GM21825 (cell line): Measurements from ENCODE around the gene GPR142.
"Not testable (repeated sequence)": the region's sequence is repeated elsewhere in the genome, so short reads cannot be mapped to it uniquely, and the experiment has no call there.

ENCODE experiments used
- ATAC-seq: cut with Tn5 transposase; IDR thresholded peaks from one replicate; pipeline ENCODE4 v1.9.1; 2021; ENCODE audit warnings: mild to moderate bottlenecking, moderate library complexity; ENCODE audit not compliant: unreplicated experiment

The GPR142 gene

GRCh38 chr17:74390680-74391653, 23.7 kb downstream of the GPR142 start:
- no peak for ATAC-seq

GRCh38 chr17:74391771-74392170, 24.5 kb downstream of the GPR142 start:
- ATAC-seq, result no peak

- no peak for ATAC-seq
Measured at GRCh38 chr17:74392848-74393247, 25.5 kb downstream of the GPR142 start.

GRCh38 chr17:74393346-74393942, 26.1 kb downstream of the GPR142 start:
- ATAC-seq, result no peak

- no peak for ATAC-seq
Measured at GRCh38 chr17:74394275-74394950, 27.1 kb downstream of the GPR142 start.

GRCh38 chr17:74394977-74395376, 27.7 kb downstream of the GPR142 start:
- ATAC-seq, result no peak

- ATAC-seq, result no peak
Measured at GRCh38 chr17:74396567-74396966, 29.3 kb downstream of the GPR142 start.

GRCh38 chr17:74402048-74402447, 34.7 kb downstream of the GPR142 start:
- ATAC-seq, result no peak

GRCh38 chr17:74403512-74404137, 36.3 kb downstream of the GPR142 start:
- no peak for ATAC-seq

- ATAC-seq, result no peak
Measured at GRCh38 chr17:74404218-74404617, 36.9 kb downstream of the GPR142 start.

GRCh38 chr17:74404789-74405188, 37.5 kb downstream of the GPR142 start:
- no peak for ATAC-seq

- not testable (repeated sequence) for ATAC-seq
Measured at GRCh38 chr17:74405311-74405710, 38.0 kb downstream of the GPR142 start.

- no peak for ATAC-seq
Measured at GRCh38 chr17:74407384-74407783, 40.1 kb downstream of the GPR142 start.

- ATAC-seq, result no peak
Measured at GRCh38 chr17:74408262-74408661, 41.0 kb downstream of the GPR142 start.

- no peak for ATAC-seq
Measured at GRCh38 chr17:74408815-74409214, 41.5 kb downstream of the GPR142 start.

- ATAC-seq, result no peak
Measured at GRCh38 chr17:74410001-74410443, 42.7 kb downstream of the GPR142 start.

GRCh38 chr17:74412581-74412980, 45.3 kb downstream of the GPR142 start:
- no peak for ATAC-seq

GRCh38 chr17:74413491-74413890, 46.2 kb downstream of the GPR142 start:
- ATAC-seq, result no peak

GRCh38 chr17:74414510-74414909, 47.2 kb downstream of the GPR142 start:
- no peak for ATAC-seq

GRCh38 chr17:74415608-74416396, 48.5 kb downstream of the GPR142 start:
- no peak for ATAC-seq
